Measurements from ENCODE around the gene MAPK4. TPM values are rescaled to one million over a fixed set of nuclear protein-coding genes. Genes with fewer than 3 reads are reported as not detected.
"Not testable (repeated sequence)": the region's sequence is repeated elsewhere in the genome, so short reads cannot be mapped to it uniquely, and the experiment has no call there.

Gene MAPK4
- total RNA-seq, 1 donor from 2014 or later = not detected

- H3K27me3 Mint-ChIP-seq = peaks cover 12% of the 10 kb centered on the region
- no peak overlapping the region for H3K27ac Mint-ChIP-seq
- H3K4me3 Mint-ChIP-seq = no peak overlapping the region
- ChIA-PET CTCF (no interaction called here), POLR2A (no interaction called here)
- peaks cover 8% of the 10 kb centered on the region for H3K9me3 Mint-ChIP-seq
- DNase-seq (no peak), ATAC-seq (ENCODE audit: low read depth) (no peak)
- H3K4me1 Mint-ChIP-seq = no peaks in the 10 kb centered on the region
- H3K36me3 Mint-ChIP-seq (ENCODE audit: low read depth) = no peaks in the 10 kb centered on the region
- TF ChIP-seq CTCF (IDR thresholded peaks at IDR 0.05) = no peak
- intact Hi-C loops (cut with micrococcal nuclease) = no loop called here
Observed at GRCh38 chr18:50776383-50776782, 216.5 kb downstream of the MAPK4 start.

GRCh38 chr18:50779021-50779420, 219.1 kb downstream of the MAPK4 start:
- H3K27ac Mint-ChIP-seq; H3K4me3 Mint-ChIP-seq; H3K36me3 Mint-ChIP-seq (ENCODE audit: low read depth); H3K4me1 Mint-ChIP-seq; intact Hi-C loops (cut with micrococcal nuclease); ATAC-seq (ENCODE audit: low read depth); POLR2A ChIA-PET; DNase-seq; H3K27me3 Mint-ChIP-seq; CTCF ChIA-PET; H3K9me3 Mint-ChIP-seq: not testable (repeated sequence)

Other genes starting within 250 kb of the MAPK4 start
- gene SKA1, start 185.0 kb upstream of the MAPK4 start, total RNA-seq = 0.71 and 1.0 TPM in 2 replicates